Lung (tissue), 12 donors: Measurements from ENCODE around the gene ZKSCAN7. TPM values are rescaled to one million over a fixed set of nuclear protein-coding genes. Genes with fewer than 3 reads are reported as not detected.

Experiments
- ATAC-seq: fragments of 200-7000 bp; cut with Tn5 transposase; one replicate; pipeline ENCODE4 v1.9.1; 2020; ENCODE audit warnings: moderate number of reproducible peaks; ENCODE audit not compliant: insufficient read depth, low FRiP score
- DNase-seq, 3 donors: peaks; one replicate each; pipeline ENCODE4 v3.0.0-alpha.2; 2013 to 2017
- H3K27ac ChIP-seq, 2 donors: one replicate each; pipeline ENCODE4 v1.5.1; 2013; ENCODE audit warnings: mild to moderate bottlenecking in 2 of 2, moderate library complexity in 2 of 2, control low read depth in 1 of 2, inconsistent platforms in 1 of 2, low read depth in 1 of 2, low read length in 1 of 2
- H3K27me3 ChIP-seq, 3 donors: one replicate each; pipeline ENCODE4 v1.5.1; 2013; ENCODE audit warnings: low read length in 2 of 3; ENCODE audit not compliant: control insufficient read depth in 3 of 3, insufficient read depth in 3 of 3
- H3K36me3 ChIP-seq, 4 donors: one replicate each; pipeline ENCODE4 v1.5.1; 2013; ENCODE audit warnings: low read length in 4 of 4, mild to moderate bottlenecking in 1 of 4, moderate library complexity in 1 of 4; ENCODE audit not compliant: control insufficient read depth in 4 of 4, insufficient read depth in 4 of 4
- H3K4me1 ChIP-seq, 5 donors: one replicate each; pipeline ENCODE4 v1.5.1; 2013; ENCODE audit warnings: low read length in 5 of 5, mild to moderate bottlenecking in 2 of 5, moderate library complexity in 1 of 5; ENCODE audit not compliant: control insufficient read depth in 5 of 5, insufficient read depth in 5 of 5
- H3K4me3 ChIP-seq: one replicate; pipeline ENCODE4 v1.5.1; 2013; ENCODE audit warnings: mild to moderate bottlenecking, control low read depth, moderate library complexity
- H3K9ac ChIP-seq, 2 donors: one replicate each; pipeline ENCODE4 v1.5.1; 2013; ENCODE audit warnings: low read length in 2 of 2, control low read depth in 1 of 2; ENCODE audit not compliant: insufficient read depth in 1 of 2
- H3K9me3 ChIP-seq, 4 donors: one replicate each; pipeline ENCODE4 v1.5.1; 2013; ENCODE audit warnings: low read length in 3 of 4, mild to moderate bottlenecking in 1 of 4, moderate library complexity in 1 of 4; ENCODE audit not compliant: control insufficient read depth in 4 of 4, insufficient read depth in 3 of 4
- WGBS, 2 donors: extraction: QIAGEN DNeasy Blood & Tissue Kit; methylation state at CpG; one replicate each; pipeline ENCODE4 v1.1.7; 2013; 5-methylcytosine and 5-hydroxymethylcytosine counted together
- polyA plus RNA-seq, 2 donors: library from polyadenylated mRNA; stranded (reverse); fragments of 200-250 nt; gene quantifications; one replicate each; pipeline ENCODE4 v1.2.1, GENCODE V29; 2013
- total RNA-seq, 2 donors: library from RNA; depleted of rRNA in 1 of 2; stranded (reverse); fragments of >200 nt in 1 of 2; gene quantifications; one replicate each; pipeline ENCODE4 v1.2.1, GENCODE V29; 2014 to 2021
- TF ChIP-seq, protein P1 (sequence below): IDR thresholded peaks from 2 replicates; pipeline ENCODE4 v1.5.1; 2012; ENCODE audit warnings: mild to moderate bottlenecking; ENCODE audit errors: control extremely low read depth, extremely low read depth
- donor health status: control.
- donor health status: control.
- donor health status: Bipolar disorder and iron deficiency.
- donor health status: healthy.
- donor health status: DM: yes; HTN: yes; CAD: no.

ZKSCAN7 gene
- total and polyA plus RNA-seq, 4 donors: 1.7 to 12.2 (median 3.1) TPM

DNA sequence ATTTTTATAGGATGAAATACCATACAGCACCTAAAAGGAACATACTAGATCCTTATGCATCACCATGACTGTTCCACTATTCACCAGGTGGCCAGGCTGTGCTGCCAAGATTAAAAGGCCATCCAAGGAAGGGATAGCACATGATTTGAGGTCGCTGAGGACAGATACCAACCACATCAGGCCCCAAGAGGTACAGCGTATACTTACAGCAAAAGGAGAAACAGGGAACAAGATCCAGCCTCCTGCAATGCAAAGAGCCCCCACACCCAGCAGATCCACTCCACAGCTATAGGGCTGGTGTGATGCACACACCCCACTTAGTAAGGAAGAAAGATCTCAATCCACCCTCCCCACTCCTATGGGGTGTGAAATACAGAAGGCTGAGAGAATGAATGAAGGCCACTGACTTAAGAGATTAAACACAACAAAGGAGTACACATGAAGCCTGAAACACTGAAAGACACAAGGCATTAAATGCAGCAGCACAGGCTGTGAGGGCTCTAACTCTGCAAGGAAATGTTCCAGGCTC, 45.5 kb upstream of the ZKSCAN7 start:
- H3K36me3 ChIP-seq: no peaks in the 10 kb centered on the region
- WGBS, 2 donors: 60 to 72% methylated on average over 2 of the region's 2 CpGs
- no peak for ATAC-seq
- H3K4me1 ChIP-seq: peaks cover 0 to 11% (median 6%) of the 10 kb centered on the region in 5 donors
- peak in 2 of 3 donors; percentile 13 to 23 for DNase-seq
- H3K27ac ChIP-seq: no peak overlapping the region
- peak overlapping the region; percentile 35 for H3K4me3 ChIP-seq
- H3K9ac ChIP-seq: peak overlapping the region; percentile 26 to 93
- no peaks in the 10 kb centered on the region for H3K27me3 ChIP-seq
- H3K9me3 ChIP-seq: no peaks in the 10 kb centered on the region
- TF ChIP-seq, protein P1, sequence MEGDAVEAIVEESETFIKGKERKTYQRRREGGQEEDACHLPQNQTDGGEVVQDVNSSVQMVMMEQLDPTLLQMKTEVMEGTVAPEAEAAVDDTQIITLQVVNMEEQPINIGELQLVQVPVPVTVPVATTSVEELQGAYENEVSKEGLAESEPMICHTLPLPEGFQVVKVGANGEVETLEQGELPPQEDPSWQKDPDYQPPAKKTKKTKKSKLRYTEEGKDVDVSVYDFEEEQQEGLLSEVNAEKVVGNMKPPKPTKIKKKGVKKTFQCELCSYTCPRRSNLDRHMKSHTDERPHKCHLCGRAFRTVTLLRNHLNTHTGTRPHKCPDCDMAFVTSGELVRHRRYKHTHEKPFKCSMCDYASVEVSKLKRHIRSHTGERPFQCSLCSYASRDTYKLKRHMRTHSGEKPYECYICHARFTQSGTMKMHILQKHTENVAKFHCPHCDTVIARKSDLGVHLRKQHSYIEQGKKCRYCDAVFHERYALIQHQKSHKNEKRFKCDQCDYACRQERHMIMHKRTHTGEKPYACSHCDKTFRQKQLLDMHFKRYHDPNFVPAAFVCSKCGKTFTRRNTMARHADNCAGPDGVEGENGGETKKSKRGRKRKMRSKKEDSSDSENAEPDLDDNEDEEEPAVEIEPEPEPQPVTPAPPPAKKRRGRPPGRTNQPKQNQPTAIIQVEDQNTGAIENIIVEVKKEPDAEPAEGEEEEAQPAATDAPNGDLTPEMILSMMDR: no peak

DNA sequence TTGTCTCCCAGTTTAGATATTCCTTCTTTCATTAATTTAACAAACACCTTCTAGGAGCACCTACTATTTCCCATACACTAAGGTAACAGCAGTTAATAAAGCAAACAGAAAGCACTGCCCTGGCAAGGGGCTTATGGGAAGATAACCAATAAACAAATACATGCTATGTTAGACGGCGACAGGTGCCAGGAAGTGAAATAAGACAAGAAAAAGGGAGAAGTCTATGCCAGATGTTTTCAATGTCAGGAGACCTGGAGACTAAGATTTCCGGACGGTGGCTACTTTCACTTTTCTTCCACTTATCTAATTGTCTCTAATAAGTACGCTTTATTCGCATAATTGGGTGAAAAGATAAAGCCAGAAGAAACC, 45.0 kb upstream of the ZKSCAN7 start:
- DNase-seq: peak in 2 of 3 donors; percentile 37 to 51
- Histone ChIP-seq H3K27ac (peak overlapping the region; percentile 97 to 98), H3K9ac (peak overlapping the region; percentile 26 to 93), H3K36me3 (no peaks in the 10 kb centered on the region), H3K4me3 (peak overlapping the region; percentile 92), H3K27me3 (no peaks in the 10 kb centered on the region), H3K4me1 (peaks cover 0 to 11% (median 6%) of the 10 kb centered on the region in 5 donors), H3K9me3 (no peaks in the 10 kb centered on the region)
- TF ChIP-seq, protein P1: no peak
- ATAC-seq: no peak
- 0 to 1% methylated on average over 6 of the region's 6 CpGs for WGBS, 2 donors

DNA sequence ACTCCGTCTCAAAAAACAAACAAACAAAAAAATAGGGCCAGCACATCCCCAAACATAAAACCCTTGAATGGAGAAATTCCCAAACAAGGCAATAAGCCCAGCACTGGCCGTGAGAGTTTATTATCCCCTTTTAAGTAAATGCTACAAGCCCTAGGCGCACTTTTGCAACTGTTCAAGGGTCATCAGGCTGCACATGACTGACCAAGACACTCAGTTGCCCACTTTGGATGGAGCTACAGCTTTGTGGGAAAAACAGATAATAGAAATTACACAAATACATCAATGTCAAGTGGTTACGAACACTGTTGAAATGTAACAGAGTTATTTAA, 43.8 kb upstream of the ZKSCAN7 start:
- ATAC-seq (no peak), DNase-seq (peak in 2 of 3 donors; percentile 18 to 22)
- Histone ChIP-seq H3K4me1 (peaks cover 0 to 11% (median 6%) of the 10 kb centered on the region in 5 donors), H3K27me3 (no peaks in the 10 kb centered on the region), H3K9ac (peak overlapping the region in 1 of 2 donors; percentile 89), H3K4me3 (peak overlapping the region; percentile 92), H3K36me3 (no peaks in the 10 kb centered on the region), H3K27ac (peak overlapping the region; percentile 97 to 98), H3K9me3 (no peaks in the 10 kb centered on the region)
- TF ChIP-seq, protein P1: no peak
- 39 to 51% methylated on average over 4 of the region's 4 CpGs for WGBS, 2 donors

DNA sequence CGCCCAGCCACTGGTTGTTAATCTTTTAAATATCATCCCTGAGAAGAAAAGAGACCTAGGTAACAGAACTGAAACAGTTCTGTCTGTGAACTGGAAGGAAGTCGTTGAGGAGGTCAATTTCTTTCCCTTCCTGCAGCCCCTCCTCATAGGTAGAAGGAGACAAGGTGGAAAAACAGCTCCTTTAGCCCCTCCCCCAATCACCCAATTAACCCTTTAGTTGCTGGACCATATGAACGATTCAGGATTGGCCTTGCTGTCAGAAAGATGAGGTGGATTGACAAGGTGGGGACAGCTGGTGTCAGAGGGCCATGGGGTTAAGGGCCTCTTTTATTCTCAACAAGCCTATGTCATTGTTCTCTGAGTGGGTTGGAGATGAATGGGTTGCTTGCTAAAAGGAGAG, 41.5 kb upstream of the ZKSCAN7 start:
- Histone ChIP-seq H3K36me3 (no peaks in the 10 kb centered on the region), H3K27ac (no peak overlapping the region), H3K27me3 (no peaks in the 10 kb centered on the region), H3K9ac (no peak overlapping the region), H3K9me3 (no peaks in the 10 kb centered on the region), H3K4me1 (peaks cover 0 to 11% (median 6%) of the 10 kb centered on the region in 5 donors), H3K4me3 (no peak overlapping the region)
- 46 to 48% methylated on average over 3 of the region's 3 CpGs for WGBS, 2 donors
- DNase-seq (no peak), ATAC-seq (no peak)
- TF ChIP-seq, protein P1: no peak
